ENCODE data around the gene LTA4H. TPM values are rescaled to one million over a fixed set of nuclear protein-coding genes. Genes with fewer than 3 reads are reported as not detected.

LTA4H gene
- total RNA-seq, 4 donors from 2014 or later: 52.9 to 121 (median 70.9) TPM

GRCh38 chr12:95955549-95956159 is 79.7 kb downstream of the LTA4H start:
- H3K4me1 ChIP-seq: no peaks in the 10 kb centered on the region
- H3K27ac ChIP-seq: no peak overlapping the region
- no peak overlapping the region for H3K4me3 ChIP-seq
- H3K9me3 ChIP-seq: no peaks in the 10 kb centered on the region
- no peaks in the 10 kb centered on the region for H3K36me3 ChIP-seq
- H3K27me3 ChIP-seq: no peaks in the 10 kb centered on the region
- intact Hi-C loops (cut with DNase I; ENCODE audit: low total_unique reads): no loop called here
- DNase-seq: no peak
- no peak for TF ChIP-seq CTCF (IDR thresholded peaks at IDR 0.05)
- no peak for TF ChIP-seq POLR2A (IDR thresholded peaks at IDR 0.05)

GRCh38 chr12:95953000-95953399 is 82.4 kb downstream of the LTA4H start:
- no peak for DNase-seq
- no peaks in the 10 kb centered on the region for H3K4me1 ChIP-seq
- H3K36me3 ChIP-seq: no peaks in the 10 kb centered on the region
- no peaks in the 10 kb centered on the region for H3K9me3 ChIP-seq
- TF ChIP-seq CTCF (IDR thresholded peaks at IDR 0.05): no peak
- TF ChIP-seq POLR2A (IDR thresholded peaks at IDR 0.05): no peak
- intact Hi-C loops (cut with DNase I; ENCODE audit: low total_unique reads): no loop called here
- H3K27ac ChIP-seq: no peak overlapping the region
- H3K4me3 ChIP-seq: no peak overlapping the region
- no peaks in the 10 kb centered on the region for H3K27me3 ChIP-seq

- H3K27me3 ChIP-seq: no peaks in the 10 kb centered on the region
- H3K36me3 ChIP-seq: no peaks in the 10 kb centered on the region
- TF ChIP-seq CTCF (IDR thresholded peaks at IDR 0.05) (no peak), POLR2A (IDR thresholded peaks at IDR 0.05) (no peak)
- no peak overlapping the region for H3K4me3 ChIP-seq
- no peak overlapping the region for H3K27ac ChIP-seq
- H3K9me3 ChIP-seq: no peaks in the 10 kb centered on the region
- no peaks in the 10 kb centered on the region for H3K4me1 ChIP-seq
- DNase-seq: no peak
- intact Hi-C loops (cut with DNase I; ENCODE audit: low total_unique reads): no loop called here
These were observed 83.9 kb downstream of the LTA4H start for GRCh38 chr12:95951515-95951914.

Other genes with a start within 250 kb of the LTA4H start
- 10 to 100 TPM; 16.6 to 86.8 (median 28.2) TPM for gene NTN4, start 244.8 kb downstream of the LTA4H start, total RNA-seq
- 10 to 100 TPM in 3 of 4 donors, under 1 TPM in 1; 0.26 to 23.1 (median 16.1) TPM for gene SNRPF, start 176.6 kb downstream of the LTA4H start, total RNA-seq
- gene CCDC38, start 93.0 kb downstream of the LTA4H start, total RNA-seq: under 1 TPM in 1 of 4 donors, not detected in 3; 0.49 TPM
- 1 to 10 TPM in 2 of 4 donors, under 1 TPM in 1, not detected in 1; 0.26 to 1.8 (median 1.1) TPM for gene AMDHD1, start 92.3 kb downstream of the LTA4H start, total RNA-seq
- 1 to 10 TPM in 1 of 4 donors, under 1 TPM in 1, not detected in 2; 0.29 to 1.1 TPM for gene HAL, start 39.2 kb downstream of the LTA4H start, total RNA-seq
- 10 to 100 TPM; 36.8 to 81.1 (median 44.9) TPM for gene ELK3, start 158.8 kb upstream of the LTA4H start, total RNA-seq